GM21390 (cell line): ENCODE data around the gene LYZL6.

ENCODE experiments used
- ATAC-seq: cut with Tn5 transposase; IDR thresholded peaks from one replicate; pipeline ENCODE4 v1.9.1; 2021; ENCODE audit not compliant: unreplicated experiment

LYZL6 gene, protein sequence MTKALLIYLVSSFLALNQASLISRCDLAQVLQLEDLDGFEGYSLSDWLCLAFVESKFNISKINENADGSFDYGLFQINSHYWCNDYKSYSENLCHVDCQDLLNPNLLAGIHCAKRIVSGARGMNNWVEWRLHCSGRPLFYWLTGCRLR

DNA sequence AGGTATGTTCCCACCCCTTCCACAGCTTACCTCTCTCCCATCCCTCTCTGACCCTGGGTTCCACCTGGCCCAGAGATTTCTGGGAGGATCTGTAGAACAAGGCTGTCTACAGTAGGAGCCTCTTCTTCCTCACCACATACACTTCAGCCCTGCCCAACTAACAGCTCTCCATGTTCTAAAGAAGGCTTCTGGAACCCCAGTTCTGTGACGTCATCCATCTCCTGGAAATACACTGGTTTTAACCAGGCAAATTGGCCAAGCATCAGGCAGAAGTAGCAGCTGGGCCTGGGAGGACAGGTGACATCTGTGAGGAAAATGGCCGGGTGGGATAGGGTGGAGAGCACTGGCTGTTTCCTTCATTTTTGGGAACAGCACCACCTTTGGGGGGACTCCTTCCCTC, at the start of gene LYZL6:
TSS of gene LYZL6 (minus strand) at position 177 of the 400 bp plus-strand sequence. CDS start 4,357 bp downstream, outside the sequence.
- ATAC-seq, result no peak

DNA sequence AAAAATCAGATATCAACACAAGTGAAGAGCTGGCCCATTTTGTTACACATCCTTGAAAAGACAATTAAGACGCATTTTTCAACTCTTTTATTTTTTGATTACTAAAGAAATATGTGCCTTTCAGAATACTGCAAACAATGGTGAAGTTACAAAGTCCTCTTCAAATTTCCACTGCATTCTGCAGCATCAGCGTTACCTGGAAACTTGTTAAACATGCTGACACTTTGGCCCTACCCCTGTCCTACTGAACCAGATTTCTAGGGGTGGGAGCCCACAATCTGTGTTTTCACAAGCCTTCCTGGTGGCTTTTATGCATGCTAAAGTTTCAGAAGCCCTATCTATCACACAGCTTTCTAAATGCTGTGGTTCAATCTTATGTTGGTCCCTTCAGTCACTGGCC, 47.6 kb upstream of the LYZL6 start:
- ATAC-seq, result no peak

- no peak for ATAC-seq
These were observed 44.7 kb upstream of the LYZL6 start for GRCh38 chr17:35988164-35988563.

DNA sequence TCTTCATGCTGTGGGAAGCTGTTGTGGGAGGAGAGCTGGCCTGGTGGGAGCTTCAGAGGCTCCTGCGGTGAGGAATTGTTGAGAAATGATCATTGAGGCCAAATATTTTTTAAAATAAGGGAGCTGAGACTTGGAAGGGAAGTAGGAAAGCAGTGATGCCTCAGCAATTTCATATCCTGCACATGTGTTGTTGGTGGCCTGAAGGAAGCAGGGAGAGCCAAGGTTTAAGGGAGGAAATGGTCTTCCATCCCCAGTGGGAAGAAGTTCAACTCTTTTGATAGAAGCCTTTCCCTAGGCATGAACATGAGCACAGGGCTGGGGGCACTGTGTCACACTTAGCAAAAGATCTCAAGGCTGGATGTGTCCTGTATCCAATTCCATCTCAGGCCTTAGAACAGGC, 43.1 kb upstream of the LYZL6 start, which contains the start of gene CCL14:
TSS of gene CCL14 (minus strand) at position 87 of the 400 bp plus-strand sequence. CDS start at position 7, 80 bp downstream.
- no peak for ATAC-seq

DNA sequence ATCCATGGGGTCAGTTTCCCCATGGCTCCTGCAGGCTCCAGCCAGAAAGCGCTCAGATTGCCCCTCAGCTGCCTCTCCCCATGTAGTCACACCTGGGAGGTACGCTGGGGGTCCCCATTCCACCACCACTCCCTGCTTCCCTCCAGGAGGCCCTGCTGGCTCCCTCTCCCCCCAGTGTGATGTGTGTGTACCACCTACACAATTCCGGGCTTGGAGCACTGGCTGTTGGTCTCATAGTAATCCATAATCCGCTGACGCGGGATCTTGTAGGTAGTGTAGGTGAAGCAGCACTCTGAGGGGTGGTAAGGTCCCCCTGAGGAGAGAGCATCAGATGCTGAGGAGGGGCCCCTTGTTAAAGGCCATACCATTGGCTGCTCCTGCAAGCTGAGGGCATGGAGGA, 40.6 kb upstream of the LYZL6 start:
- ATAC-seq, result no peak

DNA sequence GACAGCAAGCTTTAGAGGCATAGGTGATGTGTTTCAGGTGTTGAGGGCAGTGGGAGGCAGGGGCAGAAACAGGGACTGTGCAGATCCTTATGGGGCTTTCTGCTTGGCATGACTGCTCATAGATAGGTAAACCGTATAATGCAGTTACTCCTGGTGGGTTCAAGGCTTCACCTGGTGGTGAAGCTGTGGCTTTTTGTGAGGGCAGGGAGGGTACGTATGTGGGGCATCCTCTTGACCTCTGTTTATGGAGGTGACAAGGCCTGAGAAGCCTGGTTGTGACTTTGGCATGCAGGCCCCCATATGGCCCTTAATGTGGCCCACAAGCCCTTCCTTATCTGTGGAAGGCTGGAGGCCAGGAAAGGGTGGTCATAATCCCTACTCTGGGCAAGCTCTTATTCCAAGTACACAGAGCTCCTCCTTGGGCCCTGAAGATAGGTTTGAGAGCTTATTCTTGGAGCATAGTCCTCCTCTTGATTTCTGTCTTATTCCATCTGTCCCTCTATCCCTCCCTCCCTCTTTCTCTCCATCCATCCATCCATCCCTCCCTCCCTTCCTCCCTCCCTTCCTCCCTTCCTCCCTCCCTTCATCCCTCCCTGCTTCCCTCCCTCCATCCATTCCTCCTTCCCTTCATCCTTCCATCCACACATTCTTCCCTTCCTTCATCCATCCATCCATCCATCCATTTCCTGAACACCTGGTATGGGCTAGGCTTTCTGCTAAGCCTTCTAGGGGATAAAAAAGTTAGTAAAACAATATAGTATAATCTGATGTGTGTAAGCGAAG, 39.1 kb upstream of the LYZL6 start:
- no peak for ATAC-seq

DNA sequence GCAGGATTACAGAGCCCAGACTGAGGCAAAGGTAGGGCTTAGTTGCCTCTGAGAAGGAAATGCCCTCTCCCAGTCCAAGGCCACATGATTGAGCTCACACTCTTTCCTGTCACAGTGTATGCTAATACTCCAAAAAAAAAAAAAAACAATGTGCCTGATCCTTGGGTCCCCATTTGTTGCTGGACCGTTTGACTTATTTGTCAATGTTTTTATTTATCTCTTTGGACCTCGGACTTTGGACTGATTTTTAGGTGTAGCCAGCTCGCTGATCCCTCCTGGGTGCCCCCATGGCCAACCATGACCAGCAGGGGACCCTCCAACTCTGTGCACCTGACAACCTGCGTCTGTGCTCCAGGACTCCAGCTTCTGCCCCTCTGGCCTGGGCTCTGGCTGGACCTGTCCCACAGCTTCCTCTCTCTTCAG, 38.4 kb upstream of the LYZL6 start:
- no peak for ATAC-seq

GRCh38 chr17:35981246-35981645, 37.7 kb upstream of the LYZL6 start, which contains the start of gene CCL16:
CCL16 (minus strand) TSS chr17:35981497; CDS start chr17:35981420, 77 bp downstream.
- no peak for ATAC-seq

DNA sequence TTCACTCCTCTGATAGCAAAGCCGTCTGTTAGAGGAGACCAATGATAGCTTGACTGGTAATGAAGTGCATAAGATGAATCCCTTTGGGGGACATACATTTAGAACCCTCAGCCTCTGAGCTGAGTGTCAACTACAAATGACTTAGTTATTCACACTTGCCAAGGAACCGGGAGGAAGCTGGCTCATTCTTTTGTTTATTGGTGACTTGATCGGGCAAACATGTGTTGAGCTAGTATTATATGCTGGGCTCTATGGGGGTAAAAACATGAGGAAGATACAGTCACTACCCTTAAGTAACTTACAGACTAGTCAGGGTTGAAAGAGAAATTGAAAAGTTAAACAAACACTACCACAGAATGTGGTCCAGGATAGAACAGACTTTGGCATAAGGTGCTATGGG, 34.8 kb upstream of the LYZL6 start:
- no peak for ATAC-seq

- no peak for ATAC-seq
These were observed 34.0 kb upstream of the LYZL6 start for GRCh38 chr17:35977509-35977908.

DNA sequence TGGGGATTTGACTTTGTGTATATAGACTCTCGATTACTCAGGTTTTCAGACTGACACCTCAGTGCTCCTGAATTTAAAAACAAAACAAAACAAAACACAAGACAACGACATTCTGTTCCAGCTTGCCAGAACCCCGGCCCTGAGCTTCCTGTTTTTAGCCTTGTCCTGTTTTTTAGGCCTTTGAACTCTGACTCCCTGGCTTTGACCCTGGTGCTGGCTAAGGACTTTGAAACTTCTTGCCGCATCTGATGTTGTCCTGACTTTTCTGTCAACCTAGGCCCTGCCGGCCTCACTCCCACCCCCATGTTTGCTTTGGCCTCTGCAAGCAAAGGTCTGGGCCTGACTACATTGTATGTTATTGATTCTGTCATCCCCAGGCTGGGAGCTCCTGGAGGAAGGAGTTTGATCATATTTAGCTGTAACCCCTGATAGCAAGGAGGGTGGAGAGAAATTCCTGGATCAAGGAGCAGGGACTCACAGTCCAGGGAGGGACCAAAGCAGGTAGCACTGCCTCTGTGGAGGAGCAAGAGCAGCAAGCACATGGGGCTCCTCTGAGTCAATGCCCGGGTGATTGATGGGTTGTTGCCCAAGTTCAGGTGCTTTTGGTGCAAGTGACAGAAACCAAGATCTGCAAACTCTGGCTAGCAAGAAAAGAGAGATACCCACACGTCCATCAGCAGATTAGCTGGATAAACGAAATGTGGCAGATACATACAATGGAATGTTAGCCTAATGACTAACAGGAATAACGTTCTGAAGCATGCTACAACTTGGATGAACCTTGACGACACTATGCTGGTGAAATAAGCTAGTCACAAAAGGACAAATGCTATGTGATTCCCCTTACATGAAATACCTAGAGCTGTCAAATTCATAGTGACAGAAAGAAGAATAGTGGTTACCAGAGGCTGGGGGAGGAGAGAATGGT, 30.1 kb upstream of the LYZL6 start:
- no peak for ATAC-seq

DNA sequence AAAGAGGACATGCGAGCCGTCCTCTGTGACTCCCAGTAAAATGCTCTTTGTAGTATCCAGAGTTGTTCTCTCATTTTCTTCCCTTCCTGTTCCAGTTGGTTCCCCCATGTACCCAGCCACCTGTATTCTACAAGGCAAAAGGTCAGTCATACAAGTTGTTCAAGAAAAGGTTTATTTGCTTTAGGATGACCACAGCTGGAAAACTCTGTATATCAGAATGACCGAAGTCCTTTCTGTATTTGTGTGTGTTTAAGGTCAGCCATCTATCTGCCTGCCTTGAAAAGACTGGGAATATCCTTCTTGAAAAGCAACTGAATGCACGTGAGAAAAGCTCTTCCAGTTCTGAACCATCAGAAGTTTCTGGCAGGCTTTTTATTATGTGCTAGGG, 29.4 kb upstream of the LYZL6 start:
- no peak for ATAC-seq

- no peak for ATAC-seq
These were observed 29.0 kb upstream of the LYZL6 start for GRCh38 chr17:35972535-35972934.

DNA sequence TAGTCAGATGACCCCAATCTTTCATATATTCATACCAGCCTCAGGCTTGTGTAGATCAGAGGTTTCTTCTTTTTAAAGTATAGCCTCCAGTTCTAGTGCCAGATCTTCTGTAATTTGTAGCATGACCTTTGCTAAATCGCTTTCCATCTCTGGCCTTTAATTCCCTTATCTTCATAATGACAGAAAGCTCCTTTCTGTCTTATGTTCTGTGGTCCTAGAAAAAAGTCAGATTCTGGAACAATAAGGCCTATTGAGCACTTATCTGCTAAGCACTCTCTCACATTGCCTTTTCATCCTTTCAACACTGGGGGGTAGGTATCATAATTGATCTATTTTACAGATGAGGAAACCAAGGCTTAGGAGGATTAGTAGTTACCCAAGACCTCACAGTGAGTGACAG, 28.6 kb upstream of the LYZL6 start:
- ATAC-seq, result no peak

GRCh38 chr17:35969558-35970380, 26.3 kb upstream of the LYZL6 start:
- no peak for ATAC-seq

GRCh38 chr17:35968520-35969054, 25.1 kb upstream of the LYZL6 start:
- no peak for ATAC-seq

GRCh38 chr17:35965272-35965671, 21.8 kb upstream of the LYZL6 start:
- ATAC-seq, result no peak

DNA sequence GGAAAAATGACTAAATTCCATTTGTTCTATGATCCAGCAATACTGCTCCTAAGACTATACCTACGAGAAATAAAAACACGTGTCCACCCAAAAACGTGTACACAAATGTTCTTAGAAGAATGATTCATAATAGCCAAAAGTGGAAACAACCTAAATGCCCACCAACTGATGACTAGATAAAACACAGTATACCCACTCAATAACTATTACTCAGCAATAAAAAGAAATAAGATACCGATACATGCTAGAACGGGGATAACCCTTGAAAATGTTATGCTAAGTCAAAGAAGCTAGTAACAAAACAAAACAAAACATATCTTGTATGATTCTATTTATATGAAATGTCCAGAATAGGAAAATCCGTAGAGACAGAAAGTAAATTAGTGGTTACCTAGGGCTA, 20.1 kb upstream of the LYZL6 start:
- no peak for ATAC-seq

DNA sequence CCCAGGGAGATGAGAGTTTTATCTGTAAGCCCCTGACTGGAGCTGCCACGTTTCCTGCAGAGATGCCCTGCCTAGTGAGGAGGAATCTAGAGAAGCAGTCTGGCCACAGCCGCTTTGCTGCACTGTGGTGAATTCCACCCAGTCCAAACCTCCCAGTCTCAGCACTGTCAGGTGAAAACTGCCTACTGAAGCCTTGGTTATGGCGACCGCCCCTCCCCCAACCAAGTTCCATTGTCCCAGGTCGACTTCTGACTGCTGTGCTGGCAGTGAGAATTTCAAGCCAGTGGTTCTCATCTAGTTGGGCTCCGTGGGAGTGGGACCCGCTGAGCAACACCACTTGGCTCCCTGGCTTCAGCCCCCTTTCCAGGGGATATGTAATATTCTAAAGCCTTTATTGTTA, 10.2 kb upstream of the LYZL6 start:
- ATAC-seq, result no peak

DNA sequence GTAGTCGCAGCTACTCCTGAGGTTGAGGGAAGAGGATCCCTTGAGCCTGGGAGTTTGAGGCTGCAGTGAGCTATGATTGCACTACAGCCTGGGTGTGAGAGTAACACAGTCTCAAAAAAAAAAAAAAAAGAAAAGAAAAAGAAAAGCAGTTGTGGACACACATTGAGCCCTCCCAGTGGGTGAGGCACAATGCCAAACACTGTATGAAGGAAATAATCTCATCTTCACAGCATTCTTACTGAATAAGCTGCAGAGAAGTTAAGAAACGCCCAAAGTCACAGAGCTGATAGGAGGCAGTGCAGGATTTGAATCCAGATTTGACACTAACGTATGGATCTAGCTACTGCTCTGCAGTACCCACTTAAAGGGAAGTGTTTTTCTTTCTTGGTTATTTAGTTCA, 5.9 kb upstream of the LYZL6 start:
- no peak for ATAC-seq
